Endothelial cell of umbilical vein (primary cell): ENCODE results near the gene ANKS1A.

Experiments used
- EZH2 ChIP-seq: IDR thresholded peaks from 2 replicates; pipeline ENCODE4 v1.6.1; 2012; ENCODE audit warnings: borderline replicate concordance, low read depth, mild to moderate bottlenecking, moderate library complexity, low read length, inconsistent platforms; ENCODE audit not compliant: severe bottlenecking
- FOS ChIP-seq: IDR thresholded peaks from 2 replicates; pipeline ENCODE4 v1.6.1; 2011; ENCODE audit warnings: mild to moderate bottlenecking, low read length, moderate library complexity, borderline replicate concordance; ENCODE audit not compliant: insufficient read depth
- GATA2 ChIP-seq: IDR thresholded peaks from 2 replicates; pipeline ENCODE4 v1.7.0; 2011; ENCODE audit warnings: low read depth, mild to moderate bottlenecking, moderate library complexity, mixed read lengths, low read length; ENCODE audit not compliant: insufficient read length, insufficient read depth
- JUN ChIP-seq: IDR thresholded peaks from 2 replicates; pipeline ENCODE4 v1.6.1; 2011; ENCODE audit warnings: borderline replicate concordance, low read depth; ENCODE audit not compliant: insufficient read length, insufficient read depth
- MYC ChIP-seq: IDR thresholded peaks from one replicate; pipeline ENCODE4 v1.6.1; 2011; ENCODE audit warnings: mild to moderate bottlenecking, low read depth, low read length
- POLR2A ChIP-seq: IDR thresholded peaks from 2 replicates; pipeline ENCODE4 v1.6.1; 2012; ENCODE audit warnings: low read depth, mild to moderate bottlenecking, control low read depth, low read length
- POLR2AphosphoS5 ChIP-seq: IDR thresholded peaks from 2 replicates; pipeline ENCODE4 v1.6.1; 2012; ENCODE audit warnings: low read depth, mild to moderate bottlenecking, control low read depth, low read length, moderate library complexity; ENCODE audit not compliant: insufficient read depth
- TF ChIP-seq, protein P1 (sequence below), 2 donors: IDR thresholded peaks; 1 replicate in 1 of 2; 2 replicates in 1 of 2; pipeline ENCODE4 v1.5.1; 2011; ENCODE audit warnings: low read length in 2 of 2, mild to moderate bottlenecking in 2 of 2, moderate library complexity in 2 of 2, control low read depth in 1 of 2, inconsistent platforms in 1 of 2, low read depth in 1 of 2; ENCODE audit not compliant: insufficient read depth in 1 of 2; ENCODE audit errors: extremely low read depth in 1 of 2
- TF ChIP-seq, protein P2 (sequence below): IDR thresholded peaks from 2 replicates; pipeline ENCODE4 v1.6.1; 2011; ENCODE audit not compliant: insufficient read depth, insufficient read length

DNA sequence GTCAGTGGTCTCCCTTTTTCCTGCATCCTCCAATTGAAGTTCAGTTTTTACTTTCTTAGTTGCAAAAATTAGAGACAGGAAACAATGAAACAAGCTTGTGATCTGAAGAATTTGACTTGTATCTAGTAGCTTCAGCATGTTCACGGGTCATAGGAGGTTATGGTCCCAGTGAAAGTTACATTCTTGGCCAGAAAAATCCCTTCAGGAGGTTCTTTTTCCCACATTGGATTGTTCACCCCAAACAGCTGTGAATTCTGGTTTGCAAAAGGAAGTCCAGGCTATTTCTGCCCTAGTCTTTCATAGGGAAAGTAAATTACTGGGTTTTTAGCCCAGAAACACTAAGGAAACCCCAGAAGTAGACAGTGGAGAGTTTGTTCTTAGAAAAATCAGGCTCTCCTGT is 8.1 kb downstream of the ANKS1A start:
- TF ChIP-seq, protein P1, sequence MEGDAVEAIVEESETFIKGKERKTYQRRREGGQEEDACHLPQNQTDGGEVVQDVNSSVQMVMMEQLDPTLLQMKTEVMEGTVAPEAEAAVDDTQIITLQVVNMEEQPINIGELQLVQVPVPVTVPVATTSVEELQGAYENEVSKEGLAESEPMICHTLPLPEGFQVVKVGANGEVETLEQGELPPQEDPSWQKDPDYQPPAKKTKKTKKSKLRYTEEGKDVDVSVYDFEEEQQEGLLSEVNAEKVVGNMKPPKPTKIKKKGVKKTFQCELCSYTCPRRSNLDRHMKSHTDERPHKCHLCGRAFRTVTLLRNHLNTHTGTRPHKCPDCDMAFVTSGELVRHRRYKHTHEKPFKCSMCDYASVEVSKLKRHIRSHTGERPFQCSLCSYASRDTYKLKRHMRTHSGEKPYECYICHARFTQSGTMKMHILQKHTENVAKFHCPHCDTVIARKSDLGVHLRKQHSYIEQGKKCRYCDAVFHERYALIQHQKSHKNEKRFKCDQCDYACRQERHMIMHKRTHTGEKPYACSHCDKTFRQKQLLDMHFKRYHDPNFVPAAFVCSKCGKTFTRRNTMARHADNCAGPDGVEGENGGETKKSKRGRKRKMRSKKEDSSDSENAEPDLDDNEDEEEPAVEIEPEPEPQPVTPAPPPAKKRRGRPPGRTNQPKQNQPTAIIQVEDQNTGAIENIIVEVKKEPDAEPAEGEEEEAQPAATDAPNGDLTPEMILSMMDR (IDR thresholded peaks at IDR 0.05; ENCODE audit: extremely low read depth in 1 of 2, insufficient read depth in 1 of 2, low read depth in 1 of 2, low read length in 2 of 2), result no peak
- TF ChIP-seq EZH2 (no peak), POLR2A (no peak), MYC (no peak), POLR2AphosphoS5 (no peak), FOS (no peak), GATA2 (no peak), JUN (no peak)
- TF ChIP-seq, protein P2, sequence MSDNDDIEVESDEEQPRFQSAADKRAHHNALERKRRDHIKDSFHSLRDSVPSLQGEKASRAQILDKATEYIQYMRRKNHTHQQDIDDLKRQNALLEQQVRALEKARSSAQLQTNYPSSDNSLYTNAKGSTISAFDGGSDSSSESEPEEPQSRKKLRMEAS, result no peak
